ENCODE measurements around the gene CFAP73.
"Not testable (repeated sequence)": the region's sequence is repeated elsewhere in the genome, so short reads cannot be mapped to it uniquely, and the experiment has no call there.

Gene CFAP73
- 0.13 to 0.54 reads per million in 2 experiments for total RNA-seq

DNA sequence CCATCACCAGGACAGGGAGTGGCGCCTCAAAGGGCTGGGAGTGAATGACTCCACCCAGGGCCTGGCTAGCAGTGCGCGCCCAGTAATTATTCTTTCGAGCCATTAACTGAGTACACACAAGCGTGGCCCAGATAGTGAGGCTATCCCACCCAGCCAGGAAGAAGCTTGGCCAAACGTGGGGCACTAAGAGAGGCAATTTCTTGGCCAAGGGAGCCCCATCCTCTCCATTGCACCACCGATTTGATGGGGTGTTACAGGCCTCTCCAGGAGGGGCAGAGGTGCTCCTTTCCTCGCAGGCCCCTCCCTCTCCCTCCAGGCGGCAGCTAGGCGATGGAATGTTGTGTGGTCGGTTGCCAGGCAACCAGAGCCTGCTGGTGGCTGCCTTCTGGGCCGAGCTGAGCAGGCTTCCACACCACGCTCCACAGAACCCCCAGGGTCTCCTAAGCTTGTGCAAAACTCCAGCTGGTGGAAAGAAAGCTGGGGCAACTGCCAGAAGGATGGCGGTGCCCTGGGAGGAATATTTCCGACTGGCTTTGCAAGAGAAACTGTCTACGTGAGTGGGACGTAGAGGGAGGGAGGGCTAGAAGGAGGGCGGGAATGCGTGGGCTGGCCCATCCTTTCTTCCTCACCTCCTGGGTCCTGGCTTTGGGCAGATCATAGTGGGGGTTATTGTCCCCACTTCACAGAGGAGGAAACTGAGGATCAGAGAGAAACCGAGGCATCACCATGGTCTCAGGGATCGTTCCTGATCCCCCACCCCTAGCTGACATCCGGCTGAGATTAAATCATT, at the start of gene CFAP73:
TSS of gene CFAP73 (plus strand) at position 364 of the 790 bp plus-strand sequence. CDS start at position 498, 134 bp downstream.
- no peak for DNase-seq (ENCODE audit: low read depth)

DNA sequence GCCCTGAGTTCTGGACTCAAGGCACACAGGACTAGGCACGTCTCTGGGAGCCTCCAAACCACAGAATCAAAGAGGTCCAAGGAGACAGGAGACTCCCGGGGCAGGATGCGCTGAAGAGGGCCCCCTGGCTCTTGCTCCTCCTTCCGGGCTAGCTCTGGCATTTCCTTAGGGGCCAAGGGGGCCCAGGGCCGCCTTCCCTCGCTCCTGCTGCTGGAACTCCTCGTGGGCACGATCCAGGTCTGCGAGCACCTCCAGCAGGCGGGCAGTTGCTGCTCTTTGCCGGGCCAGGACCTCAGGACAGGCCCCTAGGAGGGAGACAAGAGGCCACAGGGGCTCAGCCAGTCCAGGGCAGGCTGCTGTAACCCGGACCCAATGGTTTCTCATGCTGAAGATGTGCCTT, 49.8 kb upstream of the CFAP73 start:
- no peak for DNase-seq (ENCODE audit: low read depth)

DNA sequence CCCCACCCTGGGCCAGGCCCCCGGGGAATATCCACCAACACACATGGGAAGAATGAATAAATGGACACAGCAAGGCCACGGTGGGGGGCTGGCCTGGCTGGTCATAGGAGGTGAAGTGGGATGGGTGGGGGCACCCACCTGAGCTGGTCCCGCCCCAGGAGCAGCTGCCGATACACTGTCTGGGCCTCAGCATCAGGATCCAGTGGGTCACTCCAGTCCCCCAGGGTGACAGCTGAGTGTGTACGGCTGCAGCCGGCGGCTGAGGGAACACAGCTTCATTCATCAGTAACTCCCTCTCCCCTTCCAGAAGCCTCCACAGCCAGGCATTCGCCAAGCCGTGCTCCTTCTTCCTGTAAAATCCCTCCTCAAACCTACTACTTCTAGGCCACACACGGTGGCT, 47.8 kb upstream of the CFAP73 start:
- no peak for DNase-seq (ENCODE audit: low read depth)

DNA sequence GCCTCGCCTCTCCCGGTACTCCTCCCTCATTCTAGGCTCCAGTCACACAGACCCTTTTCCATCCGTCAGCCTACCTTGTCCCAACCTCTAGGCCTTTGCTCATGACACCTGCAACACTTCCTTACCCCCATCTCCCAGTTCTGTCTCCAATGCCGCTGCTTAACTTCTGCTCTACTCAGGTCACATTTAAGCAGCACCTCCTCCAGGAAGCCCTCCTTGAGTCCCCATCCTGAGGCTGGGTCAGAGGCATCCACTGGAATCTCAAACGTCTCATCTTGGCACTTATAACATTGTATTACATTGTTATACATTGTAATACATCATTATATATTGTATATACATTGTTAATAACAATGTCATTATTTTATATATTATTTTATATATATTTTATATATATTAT, 46.7 kb upstream of the CFAP73 start:
- no peak for DNase-seq (ENCODE audit: low read depth)

DNA sequence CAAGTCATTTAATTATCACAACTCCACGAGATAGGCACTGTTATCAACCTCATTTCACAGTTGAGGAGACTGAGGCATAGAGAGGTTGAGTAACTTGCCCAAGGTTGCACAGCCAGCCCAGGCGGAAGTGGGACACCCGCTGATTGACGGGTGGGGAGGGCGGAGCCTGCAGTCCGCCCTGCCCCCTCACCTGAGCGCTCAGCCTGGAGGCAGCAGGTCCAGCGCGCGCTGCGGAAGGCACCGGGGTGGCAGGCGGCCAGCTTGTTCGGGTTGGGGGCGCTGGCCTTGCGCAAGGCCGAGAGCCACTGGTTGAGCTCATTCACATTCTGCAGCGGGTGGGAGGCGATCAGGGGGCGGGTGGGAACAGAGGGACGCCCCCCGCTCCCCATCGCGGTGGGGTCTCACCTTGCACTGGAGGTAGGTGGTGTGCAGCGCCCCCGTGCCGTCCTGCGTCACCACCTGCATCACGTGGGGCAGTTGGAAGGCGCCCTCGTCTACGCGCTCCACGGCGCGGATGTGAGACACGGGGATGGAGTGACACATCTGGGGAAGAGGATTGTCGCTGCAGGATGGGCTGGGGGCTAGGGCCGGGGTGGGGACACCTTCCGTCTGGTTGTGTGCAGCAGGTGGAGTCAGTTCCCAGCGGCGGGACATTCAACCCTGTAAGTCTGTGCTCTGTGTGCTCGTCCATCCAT, 45.6 kb upstream of the CFAP73 start:
- DNase-seq (ENCODE audit: low read depth): peak; percentile 69

DNA sequence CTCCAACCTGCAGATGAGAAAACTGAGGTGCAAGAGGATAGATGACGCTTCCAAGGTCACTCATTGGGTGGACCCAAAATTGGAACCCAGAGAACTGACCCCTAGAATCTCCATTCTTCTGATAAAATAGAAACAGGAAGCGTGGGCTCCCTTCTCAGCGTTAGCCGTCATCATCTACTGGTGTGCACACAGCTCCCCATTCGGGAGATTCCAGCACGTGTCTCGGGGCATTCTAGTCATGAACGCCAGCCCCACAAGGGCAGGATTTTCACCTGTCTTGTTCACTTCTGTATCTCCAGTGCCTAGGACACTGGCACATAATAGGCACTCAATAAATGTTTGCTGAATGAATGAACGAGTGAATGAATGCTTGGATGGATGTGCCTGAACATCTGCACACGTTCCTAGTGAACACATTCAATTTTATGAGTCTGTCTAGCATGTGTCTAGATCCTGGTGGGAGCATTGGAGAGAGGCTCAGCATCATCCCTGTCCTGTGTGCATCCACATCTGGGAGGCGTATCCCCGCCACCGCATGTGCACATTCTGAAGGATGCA, 44.5 kb upstream of the CFAP73 start:
- DNase-seq (ENCODE audit: low read depth): no peak

DNA sequence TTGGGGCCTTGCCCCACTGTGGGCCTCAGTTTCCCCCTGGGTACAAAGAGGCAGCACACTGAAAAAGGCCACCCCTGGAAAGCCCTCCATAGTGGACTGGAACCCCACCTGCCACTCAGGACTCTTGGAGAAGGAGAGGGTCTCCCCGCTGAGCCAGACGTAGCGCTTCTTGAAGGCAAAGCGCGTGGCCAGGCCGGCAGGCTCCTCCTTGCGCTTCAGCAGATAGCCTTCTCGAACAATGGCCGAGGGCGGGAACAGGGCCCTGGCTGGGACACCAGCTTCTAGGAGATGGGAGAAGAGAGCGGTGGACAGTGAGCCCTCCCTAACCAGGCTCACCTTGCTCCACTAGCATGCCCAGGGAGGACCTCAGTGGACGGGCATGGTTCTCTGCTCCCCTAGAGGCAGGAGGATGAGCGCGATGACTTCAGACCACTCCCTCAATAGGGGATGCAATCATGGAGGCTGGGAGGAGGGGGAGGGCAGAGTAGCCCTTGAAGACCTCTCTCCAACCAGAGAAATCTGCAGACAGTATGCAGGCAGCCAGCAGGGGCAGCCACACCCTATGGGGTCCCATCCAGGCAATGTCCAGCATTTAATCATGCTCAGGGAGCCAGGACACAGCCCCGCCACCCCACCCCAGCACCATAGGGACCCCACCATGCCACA, 43.8 kb upstream of the CFAP73 start:
- no peak for DNase-seq (ENCODE audit: low read depth)

DNA sequence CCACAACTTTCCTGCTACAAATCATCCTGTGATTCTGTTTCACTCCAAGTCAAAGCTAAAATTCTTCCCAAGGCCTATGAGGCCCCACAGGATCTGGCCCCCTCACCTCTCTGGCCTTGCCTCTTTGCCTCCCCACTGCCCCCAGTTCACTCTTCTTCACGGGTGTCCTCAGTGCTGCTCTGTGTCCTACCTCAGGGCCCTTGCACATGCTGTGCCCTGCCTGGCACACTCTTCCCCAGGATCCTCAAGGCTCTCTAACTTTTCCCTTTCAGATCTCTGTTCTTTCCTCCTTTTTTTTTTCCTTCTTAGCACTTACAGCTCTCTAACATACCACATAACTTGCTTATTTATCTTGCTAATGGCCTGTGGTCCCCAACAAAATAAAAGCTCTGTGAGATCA, 43.2 kb upstream of the CFAP73 start:
- no peak for DNase-seq (ENCODE audit: low read depth)

DNA sequence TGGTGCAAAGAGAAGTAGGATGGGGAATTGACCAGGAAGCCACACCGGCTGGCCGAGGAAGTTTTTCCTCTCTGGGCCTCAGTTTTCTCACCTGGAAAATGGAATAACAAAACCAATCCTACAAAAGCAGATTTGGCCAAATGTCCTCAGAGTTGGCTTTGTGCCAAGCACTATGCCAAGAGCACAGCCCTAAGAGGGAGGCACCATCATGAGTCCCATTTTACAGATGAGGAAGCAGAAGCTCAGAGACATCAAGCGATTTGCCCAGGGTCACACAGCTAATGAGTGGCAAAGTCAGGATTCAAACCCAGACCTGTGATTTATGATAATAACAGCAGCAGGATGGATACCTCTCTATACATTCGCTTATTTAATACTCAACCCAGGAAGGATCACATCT, 41.2 kb upstream of the CFAP73 start:
- DNase-seq (ENCODE audit: low read depth): no peak

DNA sequence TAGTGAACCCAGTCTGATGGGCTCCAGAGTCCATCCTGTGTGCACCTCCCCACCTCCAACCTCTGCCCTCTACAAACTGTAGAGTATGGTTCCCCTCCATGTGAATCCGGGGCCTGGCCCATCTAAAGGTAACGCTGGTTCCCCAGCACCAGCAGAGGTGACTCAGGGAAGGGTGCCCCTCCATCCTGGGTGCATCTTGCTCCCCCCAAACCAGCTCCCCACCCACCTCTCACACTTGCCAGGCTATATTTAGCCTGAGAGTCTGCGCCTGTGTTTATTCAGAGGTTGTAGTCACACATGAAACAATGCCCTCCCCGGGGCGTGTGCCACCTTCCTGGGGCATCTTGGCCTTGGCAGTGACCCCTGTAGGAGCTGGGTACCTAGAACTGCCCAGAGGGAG, 40.2 kb upstream of the CFAP73 start:
- no peak for DNase-seq (ENCODE audit: low read depth)

DNA sequence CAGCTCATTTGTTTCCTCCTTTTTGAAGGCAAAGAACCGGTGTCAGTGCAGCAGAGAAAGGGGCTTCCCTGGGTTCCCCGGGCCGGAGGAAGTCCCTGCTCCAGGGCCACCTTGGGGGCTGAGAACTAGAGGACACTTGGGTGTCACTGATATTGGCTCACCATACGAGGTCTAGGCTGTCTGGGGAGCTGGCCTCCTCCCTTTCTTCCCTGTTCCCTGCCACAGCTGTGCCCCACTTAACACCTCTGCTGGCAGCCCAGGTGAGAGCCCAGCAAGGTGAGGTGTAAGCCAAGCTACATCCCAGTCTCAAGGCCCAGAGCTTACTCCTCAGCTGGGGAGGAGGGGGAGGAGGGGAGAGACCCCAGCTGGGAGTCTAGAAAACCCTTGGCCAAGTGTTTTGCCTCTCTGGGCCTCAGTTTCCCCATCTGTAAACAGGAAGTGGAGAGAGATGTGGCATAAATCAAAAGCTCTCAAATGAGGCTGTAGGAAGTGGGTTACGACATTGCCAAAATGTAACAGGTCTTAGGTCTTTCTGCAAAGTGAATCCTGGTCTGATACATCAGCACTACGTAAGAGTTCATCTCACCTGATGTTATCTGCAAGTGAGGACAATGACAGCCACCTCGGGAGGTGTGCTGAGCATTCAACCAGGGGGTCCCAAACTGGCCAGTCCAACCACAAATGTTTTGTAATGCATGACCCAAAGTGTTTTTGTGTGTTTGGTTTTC, 39.5 kb upstream of the CFAP73 start:
- no peak for DNase-seq (ENCODE audit: low read depth)

DNA sequence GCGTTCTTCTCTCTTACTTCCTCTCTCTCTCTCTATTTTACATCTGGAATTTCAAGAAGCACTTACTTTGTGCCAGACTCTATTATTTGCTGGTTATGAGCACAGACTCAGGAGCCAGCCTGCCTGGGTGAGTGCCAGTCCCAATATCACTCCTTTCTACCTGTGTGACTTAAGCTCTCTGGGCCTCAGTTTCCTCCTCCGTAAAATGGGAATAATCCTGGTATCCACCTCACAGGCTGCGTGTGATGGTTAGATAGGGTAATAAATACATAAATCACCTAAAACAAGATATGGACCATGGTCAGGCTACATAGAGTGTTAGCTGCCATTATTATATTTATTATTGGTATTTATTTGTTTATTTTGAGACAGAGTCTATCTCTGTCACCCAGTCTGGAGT, 38.3 kb upstream of the CFAP73 start:
- DNase-seq (ENCODE audit: low read depth): no peak

DNA sequence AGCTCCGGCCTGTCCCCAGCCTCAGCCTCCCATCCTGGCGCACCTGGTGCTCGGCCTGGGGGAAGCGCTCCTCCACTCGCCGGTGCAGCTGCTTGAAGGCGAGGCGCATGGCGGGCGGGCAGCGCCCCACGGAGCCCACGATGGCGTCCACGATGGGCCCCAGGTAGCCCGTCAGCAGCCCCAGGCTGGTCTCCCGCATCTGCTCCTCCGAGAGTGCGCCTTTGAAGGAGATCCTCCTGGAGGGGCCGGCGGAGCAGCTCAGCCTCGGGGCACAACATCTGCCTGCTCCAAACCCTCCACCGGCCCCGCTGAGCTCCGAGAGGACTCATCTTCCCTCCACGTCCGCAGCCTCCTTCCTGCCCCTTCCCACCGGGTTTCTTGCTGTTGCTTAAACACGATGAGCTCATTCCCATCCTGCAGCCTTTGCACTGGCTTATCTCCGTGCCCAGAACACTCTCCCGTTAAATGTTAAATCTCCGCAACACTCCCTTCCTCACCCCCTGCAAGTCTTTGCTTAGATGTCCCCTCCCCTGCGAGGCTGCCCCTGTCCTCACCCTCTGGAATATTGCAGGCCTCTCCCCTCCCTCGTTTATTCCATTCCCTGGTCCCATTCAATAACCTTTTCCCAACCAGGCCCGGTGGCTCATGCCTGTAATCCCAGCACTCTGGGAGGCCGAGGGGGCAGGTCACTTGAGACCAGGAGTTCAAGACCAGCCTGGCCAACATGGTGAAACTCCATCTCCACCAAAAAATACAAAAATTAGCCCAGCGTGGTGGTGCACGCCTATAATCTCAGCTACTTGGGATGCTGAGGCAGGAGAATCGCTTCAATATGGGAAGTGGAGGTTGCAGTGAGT, 37.3 kb upstream of the CFAP73 start:
- no peak for DNase-seq (ENCODE audit: low read depth)

DNA sequence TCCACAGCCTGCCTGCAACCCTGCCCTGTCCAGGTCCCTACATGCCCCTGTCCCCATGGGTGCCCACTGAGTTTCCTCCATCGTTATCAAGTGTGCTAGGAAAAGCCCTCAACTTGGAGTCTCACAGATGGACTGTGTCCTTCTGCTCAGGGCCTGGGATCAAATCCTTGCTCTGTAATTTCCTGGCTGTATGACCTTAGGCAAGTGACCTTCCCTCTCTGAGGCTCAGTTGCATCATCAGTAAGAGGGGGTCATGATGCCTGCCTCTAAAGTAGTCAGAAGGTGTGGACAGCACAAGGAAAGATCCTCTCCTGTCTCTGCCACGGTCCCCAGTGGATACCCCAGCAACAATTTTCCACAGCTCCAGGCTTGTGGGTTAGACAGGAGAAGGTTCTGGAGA, 36.1 kb upstream of the CFAP73 start:
- DNase-seq (ENCODE audit: low read depth): no peak

DNA sequence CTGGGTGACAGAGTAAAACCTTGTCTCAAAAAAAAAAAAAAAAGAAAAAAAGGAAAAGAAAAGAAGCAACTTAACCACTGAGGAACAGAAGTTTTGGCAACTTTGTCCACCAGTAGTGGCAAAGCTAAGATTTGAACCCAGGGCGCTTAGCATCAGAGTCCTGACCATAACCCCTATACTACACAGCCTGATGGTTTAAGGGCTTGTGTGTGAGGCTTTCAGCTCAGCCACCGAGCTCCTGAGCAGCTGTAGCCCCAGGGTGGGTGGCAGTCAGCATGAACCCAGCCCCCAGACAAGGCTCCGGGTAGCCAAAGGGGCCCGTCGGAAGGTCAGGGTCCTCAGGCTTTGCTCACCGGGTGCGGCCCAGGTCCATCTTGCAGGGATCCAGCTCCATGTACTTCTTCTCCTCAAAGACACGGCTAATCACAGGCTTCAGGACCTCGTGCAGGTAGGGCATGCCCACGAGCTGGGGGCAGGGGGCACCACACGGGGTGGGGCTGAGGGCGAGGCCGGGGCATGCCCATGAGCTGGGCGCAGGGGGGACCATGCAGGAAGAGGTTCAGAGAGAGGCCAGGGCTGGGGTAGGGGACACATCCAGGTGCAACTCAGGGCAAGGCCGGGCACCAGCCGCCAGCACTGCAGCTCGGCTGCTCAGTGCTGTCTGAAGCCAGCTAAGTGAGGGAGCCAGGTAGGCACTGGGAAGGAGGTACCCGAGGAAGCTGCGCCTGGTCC, 34.9 kb upstream of the CFAP73 start:
- no peak for DNase-seq (ENCODE audit: low read depth)

DNA sequence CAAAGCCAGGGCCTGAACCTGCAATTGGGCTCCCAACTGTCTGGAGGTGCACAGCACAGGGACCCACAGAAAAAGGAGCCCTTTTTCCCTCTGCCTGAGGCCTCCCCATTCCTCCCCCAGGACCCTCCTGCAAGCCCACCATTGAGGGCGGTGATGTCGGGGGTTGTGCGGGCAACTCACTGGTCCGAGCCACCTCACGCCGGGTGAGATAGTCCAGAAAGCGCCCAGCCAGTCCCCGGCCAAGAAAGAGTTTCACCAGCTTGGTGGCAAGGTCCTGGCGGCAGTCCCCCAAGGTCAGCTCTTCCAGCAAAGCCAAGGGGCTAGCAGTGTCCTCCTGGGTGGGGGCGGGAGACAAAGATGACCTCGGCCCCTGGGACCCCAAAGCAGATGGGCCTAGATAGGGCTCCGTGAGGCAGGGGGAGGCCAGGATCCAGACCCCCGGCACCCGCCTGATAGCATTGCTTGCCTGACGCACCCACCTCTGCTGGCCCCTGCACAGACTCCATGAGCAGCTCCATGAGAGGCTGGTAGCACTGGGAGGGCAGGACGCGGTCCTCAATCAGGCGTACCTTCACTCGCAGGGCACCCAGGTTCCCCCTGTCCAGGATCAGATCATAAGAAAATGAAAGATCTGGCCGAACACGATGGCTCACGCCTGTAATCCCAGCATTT, 33.9 kb upstream of the CFAP73 start:
- DNase-seq (ENCODE audit: low read depth): no peak

DNA sequence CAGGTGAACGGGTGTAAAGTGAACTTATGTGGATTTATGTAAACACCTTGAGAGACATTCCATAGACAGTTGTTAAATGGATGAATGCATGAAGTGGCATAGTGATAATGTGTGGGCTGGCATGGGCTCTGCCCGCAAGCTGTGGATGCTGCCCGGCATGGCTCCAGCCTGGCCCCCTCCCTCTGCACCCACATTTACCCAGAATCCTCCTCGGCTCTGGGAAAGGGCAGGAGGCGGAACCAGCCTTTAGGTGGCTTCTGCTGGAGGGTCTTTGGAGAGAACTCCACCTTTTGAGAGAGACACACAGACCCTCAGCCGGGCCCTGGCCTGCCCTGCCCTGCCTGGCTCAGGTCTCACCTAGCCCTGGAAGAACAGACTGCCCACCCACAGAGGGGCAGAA, 32.6 kb upstream of the CFAP73 start:
- DNase-seq (ENCODE audit: low read depth): no peak

DNA sequence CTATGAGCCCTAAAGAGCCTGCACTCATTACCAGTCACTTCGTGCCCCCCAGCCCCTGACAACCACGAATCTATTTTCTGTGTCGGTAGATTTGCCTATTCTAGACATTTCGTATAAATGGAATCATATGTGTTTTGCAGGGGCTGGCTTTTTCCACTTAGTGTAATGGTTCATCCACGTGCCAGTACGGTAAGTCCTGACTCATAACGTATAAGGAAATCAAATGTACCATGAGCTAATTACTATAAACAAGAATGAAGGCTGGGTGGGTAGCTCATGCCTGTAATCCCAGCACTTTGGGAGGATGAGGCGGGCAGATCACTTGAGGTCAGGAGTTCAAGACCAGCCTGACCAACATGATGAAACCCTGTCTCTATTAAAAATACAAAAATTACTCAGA, 31.8 kb upstream of the CFAP73 start:
- DNase-seq (ENCODE audit: low read depth): not testable (repeated sequence)

DNA sequence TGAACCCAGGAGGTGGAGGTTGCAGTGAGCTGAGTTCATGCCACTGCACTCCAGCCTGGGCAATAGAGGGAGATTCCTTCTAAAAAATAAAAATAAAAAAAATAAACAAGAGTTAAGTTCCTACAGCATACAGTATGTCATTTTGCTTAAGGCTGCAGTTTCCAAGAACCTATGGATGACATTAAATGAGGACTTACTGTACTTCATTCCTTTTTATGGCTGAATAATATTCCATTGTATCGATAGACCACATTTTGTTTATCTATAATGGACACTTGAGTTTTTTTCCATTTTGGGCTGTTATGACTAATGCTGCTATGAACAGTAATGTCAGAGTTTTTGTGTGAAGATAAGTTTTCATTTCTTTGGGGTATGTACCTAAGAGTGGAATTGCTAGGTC, 31.4 kb upstream of the CFAP73 start:
- DNase-seq (ENCODE audit: low read depth): no peak
